NCI-H187 (cell line): ENCODE results near the gene KCNH8.

ENCODE experiments used
- DNase-seq, 2 experiments: peaks; one replicate each; lab custom pipeline; 2025; lab: John Stamatoyannopoulos, UW

The KCNH8 gene

DNA sequence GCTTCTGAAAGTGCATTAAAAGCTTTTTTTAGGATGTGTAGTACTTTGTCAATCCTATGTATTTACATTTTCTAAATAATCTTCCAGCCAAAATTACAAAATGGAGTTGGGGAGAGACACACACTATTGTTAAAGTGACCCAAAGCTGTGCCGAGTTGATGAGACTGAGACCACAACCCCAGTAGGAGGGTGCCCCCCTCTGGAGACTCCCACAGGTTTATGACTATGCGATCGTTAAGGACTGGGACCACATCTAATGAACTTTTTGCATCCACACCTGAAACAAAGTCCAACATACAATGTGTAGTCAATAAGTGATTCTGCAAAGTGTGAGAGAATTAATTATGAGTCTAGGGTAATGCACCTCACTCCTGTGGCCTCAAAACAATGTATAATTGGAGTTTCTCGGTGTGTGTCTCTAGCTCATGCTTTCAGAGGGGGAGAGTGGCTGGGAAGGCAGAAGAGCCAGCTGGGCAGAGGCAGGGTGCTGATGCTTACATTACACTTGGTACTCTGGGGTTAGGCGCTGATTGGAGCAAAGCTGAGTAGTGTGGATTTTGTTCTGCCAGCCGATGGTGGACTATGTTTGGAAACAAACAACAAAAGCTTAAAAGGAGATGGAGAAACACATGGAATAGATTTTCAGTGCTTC, 102.8 kb downstream of the KCNH8 start:
- no peak for DNase-seq

DNA sequence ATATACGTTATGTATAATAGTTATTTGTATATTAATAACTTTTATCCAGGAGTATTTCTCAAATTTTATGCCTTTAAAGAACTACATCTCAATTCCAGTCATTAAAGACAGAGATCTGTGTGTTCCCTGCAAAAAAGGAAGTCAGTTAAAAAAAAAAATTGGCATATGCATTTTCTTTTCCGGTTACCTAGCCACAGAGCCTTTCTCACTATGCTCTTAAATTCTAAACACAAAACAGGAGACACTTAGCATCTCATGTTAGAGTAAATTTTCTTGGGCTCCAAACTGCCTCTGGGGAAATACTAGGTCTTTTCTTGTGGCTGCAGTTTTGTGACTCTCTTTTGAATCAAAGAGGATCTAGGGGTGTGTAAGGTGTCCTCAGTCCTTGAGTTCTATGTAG, 105.9 kb downstream of the KCNH8 start:
- DNase-seq: no peak

- no peak for DNase-seq
Observed at GRCh38 chr3:19254784-19255338, 106.6 kb downstream of the KCNH8 start.

GRCh38 chr3:19256313-19256712, 108.0 kb downstream of the KCNH8 start:
- no peak for DNase-seq

- DNase-seq: no peak
Observed at GRCh38 chr3:19263606-19264005, 115.3 kb downstream of the KCNH8 start.

GRCh38 chr3:19264424-19264823, 116.1 kb downstream of the KCNH8 start:
- DNase-seq: no peak

GRCh38 chr3:19267040-19267439, 118.7 kb downstream of the KCNH8 start:
- no peak for DNase-seq

DNA sequence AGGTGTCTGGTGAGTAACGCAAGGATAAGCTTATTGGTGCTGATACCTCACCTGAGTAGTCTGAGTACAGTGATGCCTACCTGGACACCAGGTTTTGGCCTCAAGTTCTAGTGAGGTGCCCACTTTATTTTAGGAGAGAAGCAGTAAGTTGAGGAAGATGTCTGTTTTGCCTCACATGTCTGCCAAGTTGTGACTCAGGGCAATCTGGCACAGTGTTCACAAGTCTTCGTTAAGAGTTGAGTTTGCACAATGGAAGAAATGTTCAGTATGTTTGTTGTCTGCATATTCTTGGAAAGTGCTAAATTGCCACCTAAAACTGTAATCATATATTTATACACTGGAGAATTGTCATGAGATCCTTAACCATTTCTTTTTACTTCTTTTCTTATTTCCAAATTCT, 122.2 kb downstream of the KCNH8 start:
- no peak for DNase-seq

- DNase-seq: no peak
Observed at GRCh38 chr3:19272296-19272695, 124.0 kb downstream of the KCNH8 start.

DNA sequence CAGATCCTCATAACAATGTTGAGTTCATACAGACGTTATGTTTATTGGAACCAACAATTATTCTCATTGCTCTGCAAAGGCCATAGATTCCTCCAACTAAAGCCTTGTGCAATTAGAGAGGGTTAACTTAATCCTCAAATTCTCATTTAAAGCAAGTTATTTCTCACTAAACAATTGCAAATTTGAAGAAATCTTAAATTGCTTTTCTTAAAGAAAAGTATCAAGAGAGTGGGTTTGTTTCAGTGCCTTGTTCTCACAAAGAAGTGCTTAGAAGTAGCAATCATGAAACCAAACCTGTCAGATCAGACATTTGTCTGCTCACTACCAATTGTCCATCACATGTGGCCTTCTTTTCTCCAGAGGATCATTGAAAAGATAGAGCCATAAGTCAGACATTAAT, 124.8 kb downstream of the KCNH8 start:
- DNase-seq: no peak

GRCh38 chr3:19274576-19274975, 126.3 kb downstream of the KCNH8 start:
- DNase-seq: no peak

- DNase-seq: no peak
Observed at GRCh38 chr3:19284974-19285373, 136.7 kb downstream of the KCNH8 start.

DNA sequence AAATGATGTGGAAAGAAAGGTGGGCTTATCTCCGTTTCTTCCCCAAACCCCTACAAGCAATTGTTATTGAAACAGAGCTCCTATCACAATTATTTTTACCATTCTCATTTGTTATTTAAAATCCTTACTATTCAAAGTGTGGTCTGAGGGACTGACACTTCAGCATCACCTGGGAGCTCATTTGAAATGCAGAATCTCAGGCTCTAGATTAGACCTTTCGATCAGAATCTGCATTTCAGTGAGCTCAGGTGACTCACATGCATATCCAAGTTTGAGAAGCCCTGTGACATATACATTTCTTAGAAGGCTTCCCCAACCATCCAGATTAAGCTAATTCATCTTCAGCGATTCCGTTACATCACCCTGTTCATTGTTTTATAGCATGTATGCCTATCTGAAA, 145.0 kb downstream of the KCNH8 start:
- no peak for DNase-seq

DNA sequence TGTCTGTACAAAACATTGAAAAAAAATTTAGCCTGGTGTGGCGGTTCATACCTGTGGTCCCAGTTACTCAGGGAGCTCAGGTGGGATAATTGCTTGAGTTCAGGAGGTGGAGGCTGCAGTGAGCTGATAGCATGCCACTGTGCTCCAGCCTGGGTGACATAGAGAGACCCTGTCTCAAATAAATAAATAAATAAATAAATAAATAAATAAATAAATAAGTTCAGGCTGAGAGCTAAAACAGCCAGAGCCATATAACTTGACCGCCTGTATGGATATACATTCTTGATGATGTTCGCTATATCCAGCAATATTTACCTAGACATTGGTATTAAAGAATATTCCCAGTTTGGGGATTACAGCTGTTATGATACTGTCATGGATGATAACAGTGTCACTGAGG, 146.9 kb downstream of the KCNH8 start:
- no peak for DNase-seq

- DNase-seq: no peak
Observed at GRCh38 chr3:19331931-19332330, 183.6 kb downstream of the KCNH8 start.

GRCh38 chr3:19334120-19334519, 185.8 kb downstream of the KCNH8 start:
- no peak for DNase-seq

DNA sequence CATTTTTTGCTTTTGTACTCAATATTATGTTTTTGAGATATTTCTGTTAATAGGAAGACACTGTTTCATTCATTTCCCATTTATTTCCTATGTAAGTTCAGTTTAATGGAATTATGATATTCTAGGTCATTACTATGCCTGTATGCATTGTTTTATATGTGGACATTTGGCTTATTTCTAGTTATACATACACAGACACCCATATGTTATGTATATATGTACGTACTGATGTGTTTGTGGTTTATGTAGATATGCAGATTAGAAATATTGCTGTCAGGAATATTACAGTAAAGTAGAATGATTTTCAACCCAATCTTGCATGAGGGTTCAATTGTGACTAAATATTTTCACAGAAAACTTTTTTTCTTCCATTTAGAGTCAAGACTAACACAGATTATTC, 190.5 kb downstream of the KCNH8 start:
- DNase-seq: no peak

- no peak for DNase-seq
Observed at GRCh38 chr3:19342389-19342788, 194.1 kb downstream of the KCNH8 start.

- no peak for DNase-seq
Observed at GRCh38 chr3:19346759-19347158, 198.4 kb downstream of the KCNH8 start.

- DNase-seq: no peak
Observed at GRCh38 chr3:19347671-19348070, 199.4 kb downstream of the KCNH8 start.

DNA sequence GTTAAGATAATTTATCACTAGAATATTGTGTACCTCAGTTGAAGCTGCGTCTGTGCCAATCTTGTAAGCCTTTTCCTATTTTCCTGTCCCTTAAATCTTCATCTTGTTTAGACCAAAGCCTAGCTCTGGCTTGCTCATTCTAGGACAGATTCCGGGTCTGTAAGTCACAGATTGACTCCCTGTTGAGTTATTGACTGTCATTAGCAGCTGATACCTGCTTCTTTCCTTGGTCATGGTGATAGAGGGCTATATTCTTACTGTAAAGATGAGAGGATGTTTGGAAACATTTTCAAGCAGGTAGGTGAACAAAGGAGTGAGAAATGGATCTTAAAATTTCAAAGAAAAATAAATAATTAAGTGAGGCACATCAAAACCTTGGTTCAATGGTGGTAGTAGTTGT, 200.2 kb downstream of the KCNH8 start:
- DNase-seq: no peak

DNA sequence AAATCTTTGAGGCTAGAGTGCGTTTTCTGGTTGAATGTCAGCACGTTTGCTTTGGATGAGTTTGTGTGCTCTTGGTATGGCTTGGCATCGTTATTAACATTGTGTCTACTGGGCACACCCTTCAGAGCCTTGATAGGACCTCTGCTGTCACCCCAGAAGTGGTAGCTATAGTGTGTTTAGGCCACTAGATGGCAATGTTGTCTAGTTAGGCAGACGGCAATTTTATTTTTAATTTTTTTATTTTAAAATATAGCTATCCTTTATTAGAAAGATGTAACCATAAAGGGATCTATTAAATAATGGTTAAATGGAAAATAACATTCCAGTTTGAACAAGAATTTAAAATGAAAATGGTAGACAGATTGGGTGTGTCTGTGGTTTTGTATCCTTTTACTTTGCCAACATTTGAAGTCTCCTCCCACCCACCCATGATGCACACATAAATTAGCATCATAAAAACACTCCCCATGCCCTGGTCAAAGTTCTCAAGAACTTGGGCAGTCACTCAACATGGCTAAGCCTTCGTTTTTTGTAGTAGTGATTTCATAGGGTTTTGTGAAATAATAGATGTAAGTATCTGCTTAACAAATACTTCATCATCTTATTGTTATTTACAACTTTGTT, 200.7 kb downstream of the KCNH8 start:
- DNase-seq: no peak

DNA sequence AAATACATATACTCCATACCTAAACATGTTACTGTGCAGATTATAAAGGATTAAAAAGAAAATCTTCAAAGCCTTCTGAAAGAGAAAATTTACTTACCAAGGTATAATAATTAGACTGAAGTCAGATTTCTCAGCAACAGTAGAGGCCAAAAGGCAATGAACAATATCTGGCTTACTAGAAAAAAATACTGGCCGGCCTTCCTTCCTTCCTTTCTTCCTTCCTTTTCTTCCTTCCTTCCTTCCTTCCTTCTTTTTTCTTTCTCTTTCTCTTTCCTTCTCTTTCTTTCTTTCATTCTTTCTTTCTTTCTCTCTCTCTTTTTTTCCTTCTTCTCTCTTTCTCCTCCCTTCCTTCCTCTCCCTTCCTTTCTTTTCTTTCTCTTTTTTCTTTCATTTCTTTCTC, 209.6 kb downstream of the KCNH8 start:
- DNase-seq: no peak

- no peak for DNase-seq
Observed at GRCh38 chr3:19363071-19363470, 214.8 kb downstream of the KCNH8 start.
